Neural progenitor cell (in vitro differentiated cells): ENCODE measurements around the gene RPL35A. TPM values are rescaled to one million over a fixed set of nuclear protein-coding genes. Genes with fewer than 3 reads are reported as not detected.

Experiments used
- DNase-seq: peaks from one replicate; pipeline ENCODE4 v3.0.0-alpha.2; 2016; ENCODE audit warnings: low spot score
- H2AFZ ChIP-seq: fragments of 200-600 bp; sonication (generic); replicated peaks from 2 replicates; pipeline ENCODE4 v1.6.1; 2016; ENCODE audit warnings: antibody characterized with exemption
- H3F3A ChIP-seq: fragments of 200-600 bp; sonication (generic); 2 replicates; pipeline ENCODE4 v1.6.1; 2016; ENCODE audit warnings: antibody characterized with exemption, low read depth
- H3K27ac ChIP-seq: fragments of 200-600 bp; sonication (generic); 2 replicates; pipeline ENCODE4 v1.5.1; 2016; ENCODE audit warnings: mild to moderate bottlenecking
- H3K27me3 ChIP-seq: fragments of 200-600 bp; sonication (generic); 2 replicates; pipeline ENCODE4 v1.6.1; 2016; ENCODE audit warnings: mild to moderate bottlenecking, moderate library complexity
- H3K36me3 ChIP-seq: fragments of 200-600 bp; sonication (generic); 2 replicates; pipeline ENCODE4 v1.5.1; 2016
- H3K4me1 ChIP-seq: fragments of 200-600 bp; sonication (generic); 2 replicates; pipeline ENCODE4 v1.6.1; 2016; ENCODE audit warnings: mixed run types
- H3K4me2 ChIP-seq: fragments of 200-600 bp; sonication (generic); 2 replicates; pipeline ENCODE4 v1.6.1; 2016
- H3K4me3 ChIP-seq: fragments of 200-600 bp; sonication (generic); 2 replicates; pipeline ENCODE4 v1.5.1; 2016
- H3K79me2 ChIP-seq: fragments of 200-600 bp; sonication (generic); 2 replicates; pipeline ENCODE4 v1.6.1; 2016; ENCODE audit warnings: low read depth
- H3K9ac ChIP-seq: fragments of 200-600 bp; sonication (generic); 2 replicates; pipeline ENCODE4 v1.6.1; 2016
- H3K9me3 ChIP-seq: fragments of 200-600 bp; sonication (generic); 2 replicates; pipeline ENCODE4 v1.5.1; 2016; ENCODE audit warnings: low read depth
- H4K20me1 ChIP-seq: fragments of 200-600 bp; sonication (generic); 2 replicates; pipeline ENCODE4 v1.6.1; 2016; ENCODE audit warnings: low read depth
- H3K27ac Mint-ChIP-seq: 3 replicates; pipeline ENCODE4 v1.8.0; 2021; ENCODE audit warnings: mixed read lengths
- H3K27me3 Mint-ChIP-seq: 2 replicates; pipeline ENCODE4 v1.8.0; 2022; ENCODE audit warnings: low read depth, mild to moderate bottlenecking, inconsistent platforms, moderate library complexity, mixed read lengths; ENCODE audit not compliant: insufficient read depth
- H3K36me3 Mint-ChIP-seq: 3 replicates; pipeline ENCODE4 v1.8.0; 2021; ENCODE audit warnings: mixed read lengths
- H3K4me1 Mint-ChIP-seq: 3 replicates; pipeline ENCODE4 v1.8.0; 2021; ENCODE audit warnings: mixed read lengths
- H3K4me3 Mint-ChIP-seq: 3 replicates; pipeline ENCODE4 v1.8.0; 2021; ENCODE audit warnings: mild to moderate bottlenecking, moderate library complexity, mixed read lengths
- H3K9me3 Mint-ChIP-seq: 3 replicates; pipeline ENCODE4 v1.8.0; 2020; ENCODE audit warnings: mixed read lengths
- CTCF ChIP-seq: fragments of 200-600 bp; sonication (generic); IDR thresholded peaks from 2 replicates; pipeline ENCODE4 v1.5.1; 2017; ENCODE audit warnings: antibody characterized with exemption, mild to moderate bottlenecking
- EZH2 ChIP-seq: fragments of 200-600 bp; sonication (generic); IDR thresholded peaks from 2 replicates; pipeline ENCODE4 v1.6.1; 2017; ENCODE audit warnings: antibody characterized with exemption, mild to moderate bottlenecking, moderate library complexity
- EZH2phosphoT487 ChIP-seq: fragments of 200-600 bp; sonication (generic); IDR thresholded peaks from 2 replicates; pipeline ENCODE4 v1.6.1; 2017; ENCODE audit warnings: antibody characterized with exemption
- total RNA-seq: library from RNA; depleted of rRNA; stranded (reverse); fragments of >200 nt; gene quantifications from 2 replicates; pipeline ENCODE4 v1.2.3, GENCODE V29; 2015; ENCODE audit warnings: low replicate concordance

RPL35A gene
- total RNA-seq, 1 donor from 2014 or later = 1,573 TPM

- TF ChIP-seq EZH2 = no peak
- TF ChIP-seq EZH2phosphoT487 = no peak
- TF ChIP-seq CTCF = no peak
- no peaks in the 10 kb centered on the region for H3K27me3 ChIP-seq
- H3K9me3 Mint-ChIP-seq = peaks cover 20% of the 10 kb centered on the region
- H3K27ac Mint-ChIP-seq = no peak overlapping the region
- no peak overlapping the region for H3K4me2 ChIP-seq
- H3K9me3 ChIP-seq = no peaks in the 10 kb centered on the region
- H3K4me3 ChIP-seq = no peak overlapping the region
- no peak overlapping the region for H3K27ac ChIP-seq
- H4K20me1 ChIP-seq = no peaks in the 10 kb centered on the region
- H3K4me3 Mint-ChIP-seq = no peak overlapping the region
- H3K4me1 Mint-ChIP-seq = peaks cover 5% of the 10 kb centered on the region
- no peaks in the 10 kb centered on the region for H3F3A ChIP-seq
- H3K79me2 ChIP-seq = no peaks in the 10 kb centered on the region
- H3K36me3 ChIP-seq = no peaks in the 10 kb centered on the region
- H3K9ac ChIP-seq = no peak overlapping the region
- no peaks in the 10 kb centered on the region for H3K27me3 Mint-ChIP-seq
- no peak for DNase-seq
- peaks cover 18% of the 10 kb centered on the region for H3K36me3 Mint-ChIP-seq
- H3K4me1 ChIP-seq = no peaks in the 10 kb centered on the region
- H2AFZ ChIP-seq = no peak overlapping the region
Measured at GRCh38 chr3:197975311-197975710, 25.3 kb downstream of the RPL35A start.

- Mint-ChIP-seq H3K27me3 (no peaks in the 10 kb centered on the region), H3K9me3 (no peaks in the 10 kb centered on the region), H3K4me1 (no peaks in the 10 kb centered on the region), H3K36me3 (no peaks in the 10 kb centered on the region), H3K27ac (no peak overlapping the region), H3K4me3 (no peak overlapping the region)
- H3K9me3 ChIP-seq = no peaks in the 10 kb centered on the region
- no peaks in the 10 kb centered on the region for H3F3A ChIP-seq
- H3K9ac ChIP-seq = no peak overlapping the region
- no peak overlapping the region for H3K4me3 ChIP-seq
- no peak overlapping the region for H2AFZ ChIP-seq
- no peaks in the 10 kb centered on the region for H3K79me2 ChIP-seq
- H3K27ac ChIP-seq = no peak overlapping the region
- no peaks in the 10 kb centered on the region for H3K36me3 ChIP-seq
- no peak for DNase-seq
- no peaks in the 10 kb centered on the region for H3K27me3 ChIP-seq
- no peak overlapping the region for H3K4me2 ChIP-seq
- no peak for TF ChIP-seq CTCF
- no peak for TF ChIP-seq EZH2phosphoT487
- no peak for TF ChIP-seq EZH2
- H3K4me1 ChIP-seq = no peaks in the 10 kb centered on the region
- H4K20me1 ChIP-seq = no peaks in the 10 kb centered on the region
Measured at GRCh38 chr3:197983076-197983475, 33.1 kb downstream of the RPL35A start.

GRCh38 chr3:197989651-197990050, 39.7 kb downstream of the RPL35A start:
- H3K36me3 ChIP-seq = no peaks in the 10 kb centered on the region
- no peaks in the 10 kb centered on the region for H3F3A ChIP-seq
- H3K4me2 ChIP-seq = no peak overlapping the region
- H3K79me2 ChIP-seq = no peaks in the 10 kb centered on the region
- no peak overlapping the region for H3K27ac ChIP-seq
- no peak overlapping the region for H3K9ac ChIP-seq
- H2AFZ ChIP-seq = no peak overlapping the region
- no peaks in the 10 kb centered on the region for H3K4me1 ChIP-seq
- no peaks in the 10 kb centered on the region for H4K20me1 ChIP-seq
- Mint-ChIP-seq H3K36me3 (peaks cover 19% of the 10 kb centered on the region), H3K4me1 (no peaks in the 10 kb centered on the region), H3K27me3 (no peaks in the 10 kb centered on the region), H3K9me3 (no peaks in the 10 kb centered on the region), H3K27ac (no peak overlapping the region), H3K4me3 (no peak overlapping the region)
- H3K9me3 ChIP-seq = no peaks in the 10 kb centered on the region
- TF ChIP-seq CTCF (no peak), EZH2 (no peak), EZH2phosphoT487 (no peak)
- no peaks in the 10 kb centered on the region for H3K27me3 ChIP-seq
- no peak for DNase-seq
- H3K4me3 ChIP-seq = no peak overlapping the region

GRCh38 chr3:197994736-197995135, 44.7 kb downstream of the RPL35A start:
- no peaks in the 10 kb centered on the region for H3F3A ChIP-seq
- Mint-ChIP-seq H3K27ac (no peak overlapping the region), H3K4me3 (no peak overlapping the region), H3K9me3 (no peaks in the 10 kb centered on the region), H3K4me1 (no peaks in the 10 kb centered on the region), H3K36me3 (peaks cover 14% of the 10 kb centered on the region), H3K27me3 (no peaks in the 10 kb centered on the region)
- no peak overlapping the region for H3K27ac ChIP-seq
- H3K9me3 ChIP-seq = no peaks in the 10 kb centered on the region
- TF ChIP-seq EZH2phosphoT487 (no peak), CTCF (no peak), EZH2 (no peak)
- no peaks in the 10 kb centered on the region for H4K20me1 ChIP-seq
- H3K4me2 ChIP-seq = no peak overlapping the region
- H3K9ac ChIP-seq = no peak overlapping the region
- H3K27me3 ChIP-seq = no peaks in the 10 kb centered on the region
- no peak overlapping the region for H2AFZ ChIP-seq
- no peaks in the 10 kb centered on the region for H3K4me1 ChIP-seq
- no peak overlapping the region for H3K4me3 ChIP-seq
- H3K79me2 ChIP-seq = no peaks in the 10 kb centered on the region
- H3K36me3 ChIP-seq = no peaks in the 10 kb centered on the region
- no peak for DNase-seq
